A673 (cell line): ENCODE measurements around the gene STPG3. TPM values are rescaled to one million over a fixed set of nuclear protein-coding genes. Genes with fewer than 3 reads are reported as not detected.

ENCODE experiments used
- BruUV-seq: library from RNA; stranded (reverse); fragments of 400-500 nt; replicated peaks from 2 replicates; lab custom pipeline; 2021; lab: Mats Ljungman, UMichigan
- CTCF ChIA-PET: fragments of 300-600 bp; sonication (Branson Sonifier 250); formaldehyde crosslinking; loops from one replicate; lab custom pipeline; 2022; ENCODE audit warnings: antibody characterized with exemption; lab: Charles Lee
- POLR2A ChIA-PET: fragments of 300-600 bp; sonication (Branson Sonifier 250); formaldehyde crosslinking; loops from one replicate; lab custom pipeline; 2022; ENCODE audit warnings: antibody characterized with exemption; ENCODE audit not compliant: low non-redundant PET; lab: Charles Lee
- DNase-seq: peaks from one replicate; pipeline ENCODE4 v3.0.0-alpha.2; 2015; ENCODE audit warnings: low spot score
- H3K27ac ChIP-seq: fragments of 200-600 bp; sonication (generic); 2 replicates; pipeline ENCODE4 v1.5.1; 2016; ENCODE audit warnings: mixed run types, low read depth, mild to moderate bottlenecking, mixed read lengths, antibody characterized with exemption, low read length; ENCODE audit not compliant: poor library complexity, severe bottlenecking
- H3K27me3 ChIP-seq: fragments of 200-600 bp; sonication (generic); replicated peaks from 2 replicates; pipeline ENCODE4 v1.6.1; 2017; ENCODE audit warnings: mixed run types, low read depth, mild to moderate bottlenecking, mixed read lengths, antibody characterized with exemption, low read length; ENCODE audit not compliant: insufficient read depth, poor library complexity
- H3K36me3 ChIP-seq: fragments of 200-600 bp; sonication (generic); 2 replicates; pipeline ENCODE4 v1.6.1; 2016; ENCODE audit warnings: mixed run types, mild to moderate bottlenecking, mixed read lengths, antibody characterized with exemption, low read length; ENCODE audit not compliant: insufficient read depth, poor library complexity, severe bottlenecking
- H3K4me1 ChIP-seq: fragments of 200-600 bp; sonication (generic); 2 replicates; pipeline ENCODE4 v1.6.1; 2017; ENCODE audit warnings: mixed run types, mild to moderate bottlenecking, mixed read lengths, antibody characterized with exemption, low read length; ENCODE audit not compliant: insufficient read depth, poor library complexity, severe bottlenecking
- H3K4me3 ChIP-seq: fragments of 200-600 bp; sonication (generic); 2 replicates; pipeline ENCODE4 v1.5.1; 2016; ENCODE audit warnings: low read depth, mixed run types, mild to moderate bottlenecking, mixed read lengths, low read length; ENCODE audit not compliant: poor library complexity, severe bottlenecking
- H3K9me3 ChIP-seq: fragments of 200-600 bp; sonication (generic); 2 replicates; pipeline ENCODE4 v1.6.1; 2016; ENCODE audit warnings: mixed run types, low read depth, mild to moderate bottlenecking, mixed read lengths, antibody characterized with exemption, low read length; ENCODE audit not compliant: poor library complexity, severe bottlenecking
- EZH2 ChIP-seq: fragments of 200-600 bp; sonication (generic); IDR thresholded peaks from 2 replicates; pipeline ENCODE4 v1.6.1; 2017; ENCODE audit warnings: borderline replicate concordance, low read depth, mild to moderate bottlenecking, mixed read lengths, antibody characterized with exemption, low read length; ENCODE audit not compliant: poor library complexity, severe bottlenecking
- intact Hi-C: fragments of 100-400 bp; cut with micrococcal nuclease; formaldehyde crosslinking; loops from one replicate; pipeline ENCODE4 v1.10.0; 2022; ENCODE audit not compliant: unreplicated experiment
- total RNA-seq: library from RNA; stranded (reverse); gene quantifications from 2 replicates; pipeline ENCODE4 v1.2.3, GENCODE V29; 2021
- TF ChIP-seq, protein P1 (sequence below): fragments of 300-800, 200-600 bp; sonication (generic); conservative IDR thresholded peaks from 2 replicates; pipeline ENCODE4 v1.5.1; 2017; ENCODE audit warnings: low read depth, mild to moderate bottlenecking, antibody characterized with exemption, low read length, moderate library complexity, mixed read lengths

The STPG3 gene
- total RNA-seq, 1 experiment from 2014 or later: not detected

DNA sequence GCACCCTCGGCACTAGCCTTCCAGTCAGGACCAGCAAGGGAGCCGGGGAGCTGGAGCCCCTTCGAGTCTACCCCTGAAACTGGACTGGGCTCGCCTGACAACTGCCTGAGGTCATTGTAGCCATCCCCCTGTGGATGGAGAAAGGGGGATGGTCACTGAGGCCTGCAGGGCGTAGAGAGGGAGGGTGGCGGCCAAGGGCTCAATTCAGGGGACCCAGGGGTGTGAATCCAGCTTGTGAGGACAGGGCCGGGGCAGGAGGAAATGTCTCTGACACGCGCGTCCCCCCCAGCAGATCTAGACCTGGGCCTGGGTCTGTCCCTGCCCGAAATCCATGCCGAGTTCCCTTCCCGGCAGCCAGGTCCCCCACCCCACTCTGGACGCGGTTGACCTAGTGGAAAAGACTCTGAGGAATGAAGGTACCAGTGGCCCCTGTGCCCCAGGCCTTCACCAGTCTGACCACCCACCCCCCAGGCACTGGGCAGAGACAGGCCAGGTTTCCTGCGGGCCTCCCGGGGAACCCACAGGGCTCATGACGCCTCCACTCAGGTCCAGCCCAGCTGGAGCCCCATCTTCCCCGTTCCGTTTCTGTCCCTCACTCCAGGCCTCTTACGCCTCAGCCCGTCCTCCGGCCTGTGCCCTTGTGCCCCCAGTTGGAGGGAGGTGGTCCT is 19.6 kb upstream of the STPG3 start:
- H3K4me1 ChIP-seq: peaks cover under 1% of the 10 kb centered on the region
- no TSS peak for BruUV-seq

DNA sequence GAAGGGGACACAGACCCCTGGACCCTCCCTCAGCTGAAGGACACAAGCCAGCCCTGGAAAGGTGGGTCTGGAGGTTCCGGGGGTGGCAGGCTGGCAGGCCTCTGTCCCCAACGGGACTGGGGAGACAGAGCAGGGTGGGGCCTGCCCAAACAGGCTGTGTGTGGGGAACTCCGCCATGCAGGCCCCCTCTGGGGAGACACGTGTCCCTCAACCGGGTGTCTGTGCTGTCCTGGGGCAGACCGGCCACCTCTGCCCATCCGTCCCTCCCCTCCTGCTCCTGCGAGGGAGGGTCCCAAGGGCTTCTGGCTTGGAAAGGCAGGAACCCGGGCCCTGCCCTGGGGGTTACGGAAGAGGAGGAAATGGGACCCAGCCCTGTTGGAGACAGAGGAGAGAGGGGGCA is 19.0 kb upstream of the STPG3 start:
- H3K4me3 ChIP-seq: no peak overlapping the region
- no peaks in the 10 kb centered on the region for H3K27me3 ChIP-seq
- no peak for DNase-seq
- H3K27ac ChIP-seq: no peak overlapping the region
- ChIA-PET POLR2A (no interaction called here), CTCF (interaction anchor here (0.6 kb wide), 1 partner anchor 9 kb away, joined by 9 read pairs; no protein-coding TSS in a partner anchor)
- intact Hi-C loops: no loop called here
- peaks cover 6% of the 10 kb centered on the region for H3K4me1 ChIP-seq
- no peaks in the 10 kb centered on the region for H3K9me3 ChIP-seq
- no peaks in the 10 kb centered on the region for H3K36me3 ChIP-seq
- no TSS peak for BruUV-seq
- no peak for TF ChIP-seq EZH2
- TF ChIP-seq, protein P1, sequence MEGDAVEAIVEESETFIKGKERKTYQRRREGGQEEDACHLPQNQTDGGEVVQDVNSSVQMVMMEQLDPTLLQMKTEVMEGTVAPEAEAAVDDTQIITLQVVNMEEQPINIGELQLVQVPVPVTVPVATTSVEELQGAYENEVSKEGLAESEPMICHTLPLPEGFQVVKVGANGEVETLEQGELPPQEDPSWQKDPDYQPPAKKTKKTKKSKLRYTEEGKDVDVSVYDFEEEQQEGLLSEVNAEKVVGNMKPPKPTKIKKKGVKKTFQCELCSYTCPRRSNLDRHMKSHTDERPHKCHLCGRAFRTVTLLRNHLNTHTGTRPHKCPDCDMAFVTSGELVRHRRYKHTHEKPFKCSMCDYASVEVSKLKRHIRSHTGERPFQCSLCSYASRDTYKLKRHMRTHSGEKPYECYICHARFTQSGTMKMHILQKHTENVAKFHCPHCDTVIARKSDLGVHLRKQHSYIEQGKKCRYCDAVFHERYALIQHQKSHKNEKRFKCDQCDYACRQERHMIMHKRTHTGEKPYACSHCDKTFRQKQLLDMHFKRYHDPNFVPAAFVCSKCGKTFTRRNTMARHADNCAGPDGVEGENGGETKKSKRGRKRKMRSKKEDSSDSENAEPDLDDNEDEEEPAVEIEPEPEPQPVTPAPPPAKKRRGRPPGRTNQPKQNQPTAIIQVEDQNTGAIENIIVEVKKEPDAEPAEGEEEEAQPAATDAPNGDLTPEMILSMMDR: no peak

More for the DNA sequence above, 19.6 kb upstream of the STPG3 start:
- no peaks in the 10 kb centered on the region for H3K36me3 ChIP-seq
- intact Hi-C loops: no loop called here
- no peak overlapping the region for H3K4me3 ChIP-seq
- no peak for DNase-seq
- H3K27me3 ChIP-seq: no peaks in the 10 kb centered on the region
- no peak for TF ChIP-seq EZH2
- TF ChIP-seq, protein P1: no peak
- ChIA-PET CTCF (no interaction called here), POLR2A (no interaction called here)
- no peak overlapping the region for H3K27ac ChIP-seq
- H3K9me3 ChIP-seq: no peaks in the 10 kb centered on the region

DNA sequence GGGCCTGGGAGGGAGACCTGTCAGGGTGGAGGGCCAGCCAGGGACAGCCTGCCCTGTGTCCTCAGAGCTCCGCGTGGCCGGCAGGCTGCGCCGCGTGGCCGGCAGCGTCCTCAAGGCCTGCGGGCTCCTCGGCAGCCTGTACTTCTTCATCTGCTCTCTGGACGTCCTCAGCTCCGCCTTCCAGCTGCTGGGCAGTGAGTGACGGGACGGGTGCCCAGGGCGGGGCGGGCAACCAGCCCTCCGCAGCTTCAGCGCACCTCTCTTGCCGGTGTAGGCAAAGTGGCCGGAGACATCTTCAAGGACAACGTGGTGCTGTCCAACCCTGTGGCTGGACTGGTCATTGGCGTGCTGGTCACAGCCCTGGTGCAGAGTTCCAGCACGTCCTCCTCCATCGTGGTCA is 18.6 kb upstream of the STPG3 start:
- Histone ChIP-seq H3K27ac (no peak overlapping the region), H3K27me3 (no peaks in the 10 kb centered on the region), H3K4me1 (peaks cover 10% of the 10 kb centered on the region), H3K9me3 (no peaks in the 10 kb centered on the region), H3K36me3 (no peaks in the 10 kb centered on the region), H3K4me3 (no peak overlapping the region)
- CTCF ChIA-PET: interaction anchor here (0.6 kb wide), 1 partner anchor 9 kb away, joined by 9 read pairs; no protein-coding TSS in a partner anchor
- POLR2A ChIA-PET: no interaction called here
- no peak for DNase-seq
- no TSS peak for BruUV-seq
- intact Hi-C loops: no loop called here
- TF ChIP-seq, protein P1: no peak
- TF ChIP-seq EZH2: no peak
